Neural crest cell (in vitro differentiated cells): ENCODE results near the gene AK5. TPM values are rescaled to one million over a fixed set of nuclear protein-coding genes. Genes with fewer than 3 reads are reported as not detected.

Experiments
- DNase-seq: peaks from one replicate; pipeline ENCODE4 v3.0.0; 2021; ENCODE audit warnings: low read depth, mixed read lengths, low spot score
- H3K27ac Mint-ChIP-seq: one replicate; pipeline ENCODE4 v1.8.0; 2021; ENCODE audit warnings: mild to moderate bottlenecking, mixed read lengths; ENCODE audit not compliant: unreplicated experiment
- H3K27me3 Mint-ChIP-seq: 2 replicates; pipeline ENCODE4 v1.8.0; 2021; ENCODE audit warnings: low read depth, mild to moderate bottlenecking, mixed read lengths
- H3K36me3 Mint-ChIP-seq: 2 replicates; pipeline ENCODE4 v1.8.0; 2021; ENCODE audit warnings: low read depth, mild to moderate bottlenecking, mixed read lengths
- H3K4me1 Mint-ChIP-seq: 2 replicates; pipeline ENCODE4 v1.8.0; 2021; ENCODE audit warnings: mixed read lengths
- H3K4me3 Mint-ChIP-seq: one replicate; pipeline ENCODE4 v1.8.0; 2021; ENCODE audit warnings: mild to moderate bottlenecking, mixed read lengths
- H3K9me3 Mint-ChIP-seq: 2 replicates; pipeline ENCODE4 v1.8.0; 2021; ENCODE audit warnings: mixed read lengths
- CTCF ChIP-seq: fragments of 200-600 bp; sonication (generic); conservative IDR thresholded peaks from 2 replicates; pipeline ENCODE4 v1.5.0; 2021; ENCODE audit warnings: antibody characterized with exemption, mild to moderate bottlenecking
- total RNA-seq: library from RNA; stranded (reverse); gene quantifications from 2 replicates; pipeline ENCODE4 v1.2.1, GENCODE V29; 2021

The AK5 gene
- total RNA-seq, 1 donor from 2014 or later: 1.1 TPM

GRCh38 chr1:77533660-77534305, 252.0 kb downstream of the AK5 start:
- Mint-ChIP-seq H3K27me3 (no peaks in the 10 kb centered on the region), H3K36me3 (no peaks in the 10 kb centered on the region), H3K4me3 (no peak overlapping the region), H3K27ac (no peak overlapping the region), H3K9me3 (no peaks in the 10 kb centered on the region), H3K4me1 (peaks cover 6% of the 10 kb centered on the region)
- peak; percentile 91 for TF ChIP-seq CTCF
- DNase-seq: peak; percentile 73

GRCh38 chr1:77534456-77534855, 252.6 kb downstream of the AK5 start:
- TF ChIP-seq CTCF: no peak
- Mint-ChIP-seq H3K4me3 (no peak overlapping the region), H3K27me3 (no peaks in the 10 kb centered on the region), H3K36me3 (no peaks in the 10 kb centered on the region), H3K27ac (no peak overlapping the region), H3K9me3 (no peaks in the 10 kb centered on the region), H3K4me1 (peaks cover 6% of the 10 kb centered on the region)
- no peak for DNase-seq

GRCh38 chr1:77536813-77537212, 255.0 kb downstream of the AK5 start:
- no peak overlapping the region for H3K27ac Mint-ChIP-seq
- TF ChIP-seq CTCF: no peak
- no peaks in the 10 kb centered on the region for H3K27me3 Mint-ChIP-seq
- H3K9me3 Mint-ChIP-seq: no peaks in the 10 kb centered on the region
- H3K36me3 Mint-ChIP-seq: no peaks in the 10 kb centered on the region
- H3K4me3 Mint-ChIP-seq: no peak overlapping the region
- H3K4me1 Mint-ChIP-seq: peaks cover 6% of the 10 kb centered on the region
- no peak for DNase-seq

GRCh38 chr1:77538956-77539518, 257.2 kb downstream of the AK5 start:
- Mint-ChIP-seq H3K9me3 (no peaks in the 10 kb centered on the region), H3K36me3 (no peaks in the 10 kb centered on the region), H3K27ac (no peak overlapping the region), H3K4me1 (no peaks in the 10 kb centered on the region), H3K4me3 (no peak overlapping the region), H3K27me3 (no peaks in the 10 kb centered on the region)
- no peak for TF ChIP-seq CTCF
- no peak for DNase-seq

GRCh38 chr1:77539519-77540142, 257.8 kb downstream of the AK5 start:
- peak overlapping the region; percentile 52 for H3K27ac Mint-ChIP-seq
- no peaks in the 10 kb centered on the region for H3K27me3 Mint-ChIP-seq
- H3K36me3 Mint-ChIP-seq: no peaks in the 10 kb centered on the region
- no peaks in the 10 kb centered on the region for H3K4me1 Mint-ChIP-seq
- no peaks in the 10 kb centered on the region for H3K9me3 Mint-ChIP-seq
- no peak for DNase-seq
- no peak for TF ChIP-seq CTCF
- H3K4me3 Mint-ChIP-seq: no peak overlapping the region
